ENCODE data around the gene FOXP3. TPM values are rescaled to one million over a fixed set of nuclear protein-coding genes. Genes with fewer than 3 reads are reported as not detected.
A peak's percentile ranks its signal among the peaks of the same experiment; 100 is the strongest.

The FOXP3 gene
- total and polyA plus RNA-seq, 2 donors (not counting 3 experiments of a cell fraction or from before 2014, with no cell fraction given) = 0.06 TPM; not detected in 1

GRCh38 chrX:49269010-49269766 is 4.7 kb upstream of the FOXP3 start:
- FAIRE-seq = peak; percentile 100
- H3K9ac ChIP-seq (replicated peaks; ENCODE audit: extremely low read depth, insufficient read depth, low read length) = peak overlapping the region; percentile 84
- peak overlapping the region; percentile 80 for H3K27ac ChIP-seq (ENCODE audit: insufficient read depth, low read depth, low read length)
- H3K79me2 ChIP-seq (ENCODE audit: control insufficient read depth, insufficient read depth, low read length) = peaks cover 17% of the 10 kb centered on the region
- no TSS peak for BruUV-seq (replicated peaks)
- POLR2A ChIA-PET = interaction anchor here (0.7 to 0.9 kb wide), 2 partner anchors 34 to 78 kb away, joined by 5 to 6 read pairs; partner anchors contain the start of gene CCDC22
- peak; percentile 97 for DNase-seq (ENCODE audit: low read depth, low spot score)
- H3K4me1 ChIP-seq (ENCODE audit: control insufficient read depth, extremely low read depth, insufficient read depth, low read length) = no peaks in the 10 kb centered on the region
- H3K9me3 ChIP-seq (replicated peaks; ENCODE audit: control insufficient read depth, insufficient read depth, low read length) = no peaks in the 10 kb centered on the region
- CTCF ChIA-PET = interaction anchor here (2.0 kb wide), 1 partner anchor 76 kb away, joined by 12 read pairs; no protein-coding TSS in a partner anchor
- H4K20me1 ChIP-seq (replicated peaks; ENCODE audit: control insufficient read depth, extremely low read depth, insufficient read depth, low read length) = no peaks in the 10 kb centered on the region
- peak overlapping the region; percentile 23 to 78 (median 59) for H3K4me3 ChIP-seq (replicated peaks in 1 of 3; ENCODE audit: insufficient read depth in 1 of 3, low read depth in 1 of 3, low read length in 3 of 3)
- H3K4me2 ChIP-seq (ENCODE audit: insufficient read depth, low read length) = peak overlapping the region; percentile 60
- H2AFZ ChIP-seq (ENCODE audit: low read depth, low read length) = peak overlapping the region; percentile 70
- H3K9me1 ChIP-seq (replicated peaks; ENCODE audit: control insufficient read depth, extremely low read depth, insufficient read depth, low read length) = no peaks in the 10 kb centered on the region
- dilution Hi-C loops (cut with MboI; ENCODE audit: extremely low pct_ligation_motif_present, low sequenced_read_pairs) = no loop called here
- H3K27me3 ChIP-seq (ENCODE audit: control insufficient read depth in 2 of 2, insufficient read depth in 2 of 2, low read length in 2 of 2) = no peaks in the 10 kb centered on the region
- intact Hi-C loops (cut with micrococcal nuclease) = loop anchor here (1.0 to 10.0 kb wide), 4 partner anchors 78 to 1612 kb away; partner anchors contain the start of genes GPKOW, PQBP1, TIMM17B and UXT
- TF ChIP-seq CTCF (IDR thresholded peaks at IDR 0.05; ENCODE audit: extremely low read depth in 1 of 2, insufficient read depth in 1 of 2, low read depth in 1 of 2, low read length in 2 of 2) (no peak), GATA2 (IDR thresholded peaks at IDR 0.05; ENCODE audit: insufficient read depth, insufficient read length, low read depth, low read length) (no peak), POLR2A (IDR thresholded peaks at IDR 0.05; ENCODE audit: low read depth, low read length) (peak; percentile 67), POLR2AphosphoS5 (IDR thresholded peaks at IDR 0.05; ENCODE audit: insufficient read depth, low read depth, low read length) (peak; percentile 51), FOS (IDR thresholded peaks at IDR 0.05; ENCODE audit: borderline replicate concordance, insufficient read depth, low read length) (no peak), JUN (IDR thresholded peaks at IDR 0.05; ENCODE audit: borderline replicate concordance, insufficient read depth, insufficient read length, low read depth) (no peak)
- no peaks in the 10 kb centered on the region for H3K36me3 ChIP-seq (ENCODE audit: control insufficient read depth in 2 of 2, extremely low read depth in 1 of 2, insufficient read depth in 2 of 2, low read length in 2 of 2)

Data from endothelial cell of umbilical vein (primary cell).